Endothelial cell of umbilical vein (primary cell): ENCODE data around the gene SCN4A.

ENCODE experiments used
- POLR2A ChIP-seq: IDR thresholded peaks from 2 replicates; pipeline ENCODE4 v1.6.1; 2012; ENCODE audit warnings: low read depth, mild to moderate bottlenecking, control low read depth, low read length
- TF ChIP-seq, protein P1 (sequence below), 2 donors: IDR thresholded peaks; 1 replicate in 1 of 2; 2 replicates in 1 of 2; pipeline ENCODE4 v1.5.1; 2011; ENCODE audit warnings: low read length in 2 of 2, mild to moderate bottlenecking in 2 of 2, moderate library complexity in 2 of 2, control low read depth in 1 of 2, inconsistent platforms in 1 of 2, low read depth in 1 of 2; ENCODE audit not compliant: insufficient read depth in 1 of 2; ENCODE audit errors: extremely low read depth in 1 of 2

DNA sequence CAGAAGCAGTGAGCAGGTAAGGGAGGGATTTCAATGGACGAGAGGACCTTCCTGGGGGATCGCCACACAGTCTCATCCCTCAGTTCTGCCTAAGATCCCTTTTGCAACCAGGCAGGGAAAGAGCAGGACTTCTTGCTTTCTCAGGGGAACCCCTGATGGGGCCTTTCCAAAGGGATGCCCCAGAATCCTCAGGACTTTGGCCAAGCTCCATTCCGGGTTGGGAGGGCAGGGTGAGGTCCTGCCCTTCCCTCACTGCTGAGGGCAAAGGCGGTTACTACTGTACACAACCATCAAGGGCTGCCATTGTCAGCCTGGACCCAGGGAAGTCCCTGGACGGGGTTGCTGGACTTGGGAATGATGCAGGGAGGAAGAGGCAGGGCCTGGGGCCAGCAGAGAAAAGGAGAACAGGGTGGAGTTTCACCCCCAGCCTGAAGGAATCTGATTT, 35.1 kb upstream of the SCN4A start:
- no peak for TF ChIP-seq POLR2A
- TF ChIP-seq, protein P1, sequence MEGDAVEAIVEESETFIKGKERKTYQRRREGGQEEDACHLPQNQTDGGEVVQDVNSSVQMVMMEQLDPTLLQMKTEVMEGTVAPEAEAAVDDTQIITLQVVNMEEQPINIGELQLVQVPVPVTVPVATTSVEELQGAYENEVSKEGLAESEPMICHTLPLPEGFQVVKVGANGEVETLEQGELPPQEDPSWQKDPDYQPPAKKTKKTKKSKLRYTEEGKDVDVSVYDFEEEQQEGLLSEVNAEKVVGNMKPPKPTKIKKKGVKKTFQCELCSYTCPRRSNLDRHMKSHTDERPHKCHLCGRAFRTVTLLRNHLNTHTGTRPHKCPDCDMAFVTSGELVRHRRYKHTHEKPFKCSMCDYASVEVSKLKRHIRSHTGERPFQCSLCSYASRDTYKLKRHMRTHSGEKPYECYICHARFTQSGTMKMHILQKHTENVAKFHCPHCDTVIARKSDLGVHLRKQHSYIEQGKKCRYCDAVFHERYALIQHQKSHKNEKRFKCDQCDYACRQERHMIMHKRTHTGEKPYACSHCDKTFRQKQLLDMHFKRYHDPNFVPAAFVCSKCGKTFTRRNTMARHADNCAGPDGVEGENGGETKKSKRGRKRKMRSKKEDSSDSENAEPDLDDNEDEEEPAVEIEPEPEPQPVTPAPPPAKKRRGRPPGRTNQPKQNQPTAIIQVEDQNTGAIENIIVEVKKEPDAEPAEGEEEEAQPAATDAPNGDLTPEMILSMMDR (IDR thresholded peaks at IDR 0.05; ENCODE audit: extremely low read depth in 1 of 2, insufficient read depth in 1 of 2, low read depth in 1 of 2, low read length in 2 of 2) = no peak
